ENCODE measurements around the gene TEKTIP1.
A peak's percentile ranks its signal among the peaks of the same experiment; 100 is the strongest.

Gene TEKTIP1

DNA sequence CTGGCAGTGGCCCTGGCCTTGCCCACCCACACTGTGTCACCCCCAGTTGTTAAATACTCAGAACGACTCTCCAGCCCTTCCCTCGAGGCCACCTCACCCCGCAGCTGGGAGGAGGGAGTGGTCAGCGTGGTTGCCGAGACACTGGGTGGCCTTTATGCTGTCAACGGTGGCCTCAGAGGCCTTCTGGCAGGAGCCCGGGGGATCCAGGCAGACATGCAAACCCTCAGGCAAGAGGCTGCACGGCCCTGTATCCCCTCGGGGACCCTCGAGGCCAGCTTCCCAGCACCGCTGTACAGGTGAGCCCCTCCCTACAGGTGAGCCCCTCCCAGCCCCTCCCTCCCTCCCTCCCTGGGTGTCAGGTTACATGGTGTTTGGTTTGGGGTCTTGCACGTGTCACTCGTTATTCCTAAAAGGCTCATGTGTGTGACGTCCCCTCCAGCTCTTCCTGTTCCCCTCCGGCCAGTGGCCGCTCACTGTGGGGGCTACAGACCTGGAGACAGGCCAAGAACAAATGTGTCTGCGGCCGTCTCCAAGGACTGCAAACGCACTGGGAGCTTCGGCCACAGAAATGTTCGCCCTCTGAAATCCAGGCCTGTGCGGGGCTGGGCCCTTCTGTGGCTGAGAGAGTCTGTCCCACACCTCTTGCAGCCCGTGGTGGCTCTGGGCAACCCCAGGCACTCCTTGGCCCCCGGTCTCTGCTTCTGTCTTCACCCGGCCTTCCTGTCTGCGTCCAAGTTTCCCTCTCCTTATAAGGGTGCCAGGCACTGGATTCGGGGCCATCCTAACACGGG lies at the start of gene TEKTIP1:
Gene TEKTIP1 (plus strand): TSS at position 210 of the 791 bp plus-strand sequence. CDS start 4 bp downstream, at position 214.
- DNase-seq: no peak

DNA sequence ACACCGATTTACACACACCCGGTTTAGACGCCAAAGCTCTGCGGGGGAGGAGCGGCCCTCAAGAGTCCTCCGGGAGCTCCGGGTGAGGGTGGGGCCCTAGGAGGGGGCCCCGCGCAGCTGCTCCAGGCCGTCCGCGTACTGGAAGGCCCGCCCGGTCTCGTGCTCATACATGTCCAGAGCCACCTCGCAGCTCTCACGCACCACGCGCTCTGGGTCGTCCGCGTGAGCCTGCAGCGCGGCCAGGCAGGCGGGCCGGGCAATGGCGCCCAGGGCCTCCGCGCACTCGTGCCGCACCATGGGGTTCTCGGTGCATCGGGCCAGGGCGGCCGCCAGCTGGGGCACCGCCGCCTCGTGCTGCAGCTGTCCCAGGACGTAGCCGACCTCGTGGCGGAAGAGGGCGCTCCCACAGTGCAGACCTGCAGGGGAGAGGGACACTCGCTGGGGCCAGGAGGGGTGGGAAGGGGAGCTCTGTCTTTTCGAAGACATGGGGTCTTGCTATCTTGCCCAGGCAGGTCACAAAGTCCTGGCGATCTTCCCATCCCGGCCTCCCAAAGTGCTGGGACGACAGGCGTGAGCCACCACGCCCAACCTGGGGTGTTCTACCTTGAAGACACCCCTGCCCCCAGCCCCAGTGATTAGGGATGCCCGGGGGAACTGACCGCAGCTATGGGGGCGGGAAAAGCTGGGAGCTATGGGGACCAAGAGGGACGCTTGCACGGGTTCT lies 47.4 kb upstream of the TEKTIP1 start:
- no peak for DNase-seq

DNA sequence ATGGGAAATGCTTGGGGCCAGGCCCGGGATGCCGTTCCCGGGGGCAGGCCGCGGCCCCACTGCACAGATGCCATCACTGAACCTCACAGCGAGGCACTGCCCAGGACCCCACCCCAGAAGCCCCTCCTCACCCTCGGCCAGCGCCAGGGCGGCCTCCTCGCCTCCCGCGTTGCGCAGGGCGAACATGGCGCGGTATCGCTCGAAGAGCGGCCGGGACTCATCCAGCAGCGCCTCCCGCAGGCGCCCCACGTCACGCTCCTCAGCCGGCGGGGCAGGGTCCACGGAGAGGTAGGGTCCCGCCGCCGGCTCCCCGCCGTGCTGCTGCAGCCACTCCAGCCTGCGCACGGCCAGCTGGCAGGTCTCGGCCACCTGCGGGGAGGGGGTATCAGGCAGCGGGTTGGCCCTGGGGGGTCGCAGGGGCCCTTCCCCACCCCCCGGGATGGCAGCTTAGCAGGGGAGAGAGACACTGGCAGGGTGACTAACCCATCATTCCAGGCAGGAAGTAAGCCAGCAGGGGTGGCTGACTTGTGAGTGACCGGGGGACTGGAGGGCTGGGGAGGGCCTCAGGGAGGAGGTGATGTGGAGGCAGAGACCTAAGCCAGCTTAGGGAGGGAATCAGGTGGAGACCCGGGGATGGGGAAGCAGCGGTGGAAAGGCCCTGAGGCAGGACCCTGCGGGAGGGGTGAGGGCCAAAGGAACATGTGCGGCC lies 46.7 kb upstream of the TEKTIP1 start:
- no peak for DNase-seq

DNA sequence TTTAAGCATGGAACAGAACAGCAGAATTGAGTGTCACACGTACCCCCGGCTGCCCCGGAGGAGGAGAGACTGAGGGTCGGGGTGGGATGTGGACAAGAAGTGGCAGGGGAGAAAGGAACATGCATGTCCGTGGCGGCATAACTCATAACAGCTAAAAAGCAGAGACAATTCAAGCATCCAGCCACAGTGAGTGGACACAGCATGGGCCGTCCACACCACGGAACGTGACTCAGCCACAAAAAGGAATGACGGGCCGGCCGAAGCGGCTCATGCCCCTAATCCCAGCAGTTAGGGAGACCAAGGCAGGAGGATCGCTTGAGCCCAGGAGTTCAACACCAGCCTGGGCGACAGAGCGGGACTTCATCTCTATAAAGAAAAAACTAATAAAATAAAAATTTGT lies 46.1 kb upstream of the TEKTIP1 start:
- no peak for DNase-seq

DNA sequence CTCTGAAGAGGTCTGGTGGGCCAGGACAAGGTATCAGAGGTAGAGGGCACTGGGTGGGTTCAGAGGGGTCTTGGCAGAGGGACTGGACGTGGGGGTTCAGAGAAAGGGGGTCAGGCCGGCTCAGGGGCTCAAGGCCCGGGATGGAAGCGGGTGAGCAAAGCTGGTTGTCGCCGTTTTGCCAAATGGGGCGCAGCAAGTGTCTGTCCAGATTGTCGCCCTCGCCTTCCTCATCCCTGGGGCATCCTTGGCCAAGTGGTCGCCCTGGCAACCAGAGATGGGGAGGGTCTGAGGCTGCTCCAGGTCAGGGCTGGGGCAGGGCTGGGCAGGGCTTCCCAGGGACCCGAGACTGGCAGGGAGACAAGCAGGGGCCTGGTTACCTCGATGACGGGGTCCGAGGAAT lies 45.3 kb upstream of the TEKTIP1 start:
- no peak for DNase-seq

DNA sequence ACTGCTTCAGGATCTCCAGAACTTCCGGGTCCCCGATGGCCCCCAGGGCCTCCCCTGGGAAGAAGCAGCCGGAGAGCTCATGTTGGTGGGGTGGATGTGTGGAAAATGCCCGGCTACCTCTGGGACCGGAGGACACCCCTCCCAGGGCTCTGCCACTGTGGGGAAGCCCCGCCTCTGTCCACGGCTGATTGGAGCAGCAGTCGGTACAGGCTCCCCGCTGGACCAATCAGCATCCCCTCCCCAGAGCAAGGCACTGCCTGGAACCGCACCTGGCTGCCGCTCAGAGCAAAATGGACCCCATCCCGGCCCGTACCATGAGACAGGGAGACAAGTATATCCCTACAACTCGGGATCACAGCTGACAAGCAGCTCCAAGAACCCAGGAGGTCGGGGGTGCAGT lies 44.9 kb upstream of the TEKTIP1 start:
- DNase-seq: no peak

DNA sequence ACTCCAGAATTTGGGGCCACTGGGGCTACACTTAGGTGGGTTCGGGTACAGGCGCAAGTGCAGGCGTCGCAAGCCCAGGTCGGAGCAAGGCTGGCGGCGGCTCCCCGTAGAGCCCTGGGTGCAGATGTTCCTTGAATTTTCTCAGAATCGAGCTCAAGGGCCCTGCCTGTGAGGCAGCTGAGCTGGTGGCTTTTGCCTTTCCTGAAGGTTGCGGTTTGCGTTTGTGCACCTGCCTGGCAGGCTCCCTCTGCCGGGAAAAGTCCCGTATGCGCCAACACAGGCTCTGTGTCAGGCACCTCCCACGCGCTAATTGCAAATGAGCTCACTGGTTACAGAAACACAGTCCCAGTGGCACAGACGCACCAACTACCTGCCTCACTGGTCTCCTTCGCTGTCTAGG lies 44.4 kb upstream of the TEKTIP1 start:
- DNase-seq: peak; percentile 68 to 71

DNA sequence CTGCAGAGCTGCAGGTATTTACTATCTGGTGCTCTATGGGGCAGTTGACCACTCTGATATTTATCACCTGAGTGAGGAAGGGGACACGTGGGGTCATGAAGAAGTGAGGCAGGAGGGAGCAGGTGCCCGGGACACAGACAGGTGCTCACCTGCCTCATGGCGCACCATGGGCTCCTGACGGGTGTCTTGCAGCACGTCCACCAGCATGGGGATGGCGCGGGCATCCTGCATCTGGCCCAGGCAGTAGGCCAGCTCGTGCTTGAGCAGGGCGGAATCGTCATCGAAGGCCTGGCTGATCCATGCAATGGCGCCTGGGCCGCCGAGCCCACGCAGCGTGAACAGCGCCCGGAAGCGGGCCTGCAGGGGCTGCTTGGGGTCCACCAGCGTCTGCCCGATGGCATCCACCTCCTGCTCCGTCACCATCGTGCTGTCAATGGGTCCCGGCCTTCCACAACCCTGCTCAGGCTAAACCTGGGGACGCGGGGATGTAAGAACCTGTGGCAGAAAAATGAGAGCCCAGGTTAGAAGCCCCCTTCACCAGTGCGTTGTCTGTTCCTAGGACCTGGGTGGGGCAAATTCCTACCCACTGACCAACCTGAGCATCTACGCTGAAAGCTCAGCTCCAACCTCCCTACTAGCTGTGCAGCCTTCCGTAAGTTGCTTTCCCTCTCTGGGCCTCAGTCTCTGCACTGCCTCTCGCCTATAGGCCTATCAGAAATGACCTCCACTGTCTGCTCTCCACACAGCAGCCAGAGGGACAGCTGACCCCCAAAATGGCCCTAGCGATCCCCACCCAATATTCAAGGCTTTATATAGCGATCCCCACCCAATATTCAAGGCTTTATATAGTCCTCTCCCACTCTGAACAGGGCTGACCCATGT lies 42.3 kb upstream of the TEKTIP1 start:
- no peak for DNase-seq

DNA sequence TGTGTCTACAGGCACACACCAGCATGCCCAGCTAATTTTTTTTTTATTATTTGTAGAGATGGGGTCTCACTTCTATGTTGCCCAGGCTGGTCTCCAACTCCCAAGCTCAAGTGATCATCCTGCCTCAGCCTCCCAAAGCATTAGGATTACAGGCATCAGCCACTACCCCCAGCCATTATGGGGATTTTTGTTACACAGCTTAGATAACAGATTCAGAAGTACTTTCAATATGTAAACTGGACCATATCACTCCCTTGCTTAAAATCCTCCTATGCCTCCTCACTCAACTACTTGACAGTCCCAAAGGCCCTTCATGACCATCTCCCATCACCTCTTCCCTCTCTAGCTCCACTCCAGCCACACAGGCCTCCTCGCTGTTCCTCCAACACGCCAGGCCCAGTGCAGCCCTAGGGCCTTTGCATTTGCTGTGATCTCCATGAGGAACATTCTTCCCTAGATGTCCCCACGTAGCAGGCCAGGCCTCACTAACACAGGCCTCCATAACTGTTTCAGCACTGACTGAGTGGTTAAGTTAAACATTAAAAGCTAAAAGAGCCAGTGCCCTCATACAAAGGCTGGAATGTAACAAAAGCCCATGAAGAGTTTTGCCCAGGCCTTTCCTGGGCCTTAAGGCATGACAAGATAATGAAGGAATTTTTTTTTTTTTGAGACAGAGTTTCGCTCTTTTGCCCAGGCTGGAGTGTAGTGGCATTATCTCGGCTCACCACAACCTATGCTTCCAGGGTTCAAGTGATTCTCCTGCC lies 41.0 kb upstream of the TEKTIP1 start:
- DNase-seq: no peak

DNA sequence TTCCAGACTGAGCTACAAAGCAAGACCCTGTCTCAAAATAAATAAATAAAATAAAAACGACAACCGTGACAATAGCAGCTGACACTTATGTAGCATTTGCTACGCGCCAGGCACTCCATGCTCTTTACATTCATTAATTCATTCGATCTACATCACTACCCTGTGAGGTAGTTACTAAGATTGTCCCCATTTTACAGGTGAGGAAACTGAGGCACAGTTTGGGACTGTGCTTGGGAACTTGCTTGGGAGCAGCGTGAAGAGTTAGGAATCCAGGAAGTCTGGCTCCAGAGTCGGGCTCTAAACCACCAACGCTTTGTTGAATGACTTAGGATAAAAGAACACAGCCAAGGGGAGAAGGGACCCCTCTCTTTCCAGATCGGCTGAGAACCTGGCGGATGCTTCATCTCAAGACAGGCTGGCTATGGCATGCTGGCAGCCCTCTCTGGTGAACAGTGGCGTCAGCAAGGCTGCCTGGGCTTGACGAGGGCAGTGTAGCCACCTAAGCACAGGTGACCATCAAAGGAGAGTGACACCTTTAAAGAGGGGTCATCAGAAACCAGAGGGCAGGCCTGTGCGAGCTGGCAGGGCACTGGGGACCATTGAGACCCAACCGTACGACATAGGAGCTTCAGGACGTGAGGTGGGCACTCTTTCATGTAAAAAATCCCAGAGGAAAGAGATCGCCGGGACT lies 39.1 kb upstream of the TEKTIP1 start:
- DNase-seq: no peak

DNA sequence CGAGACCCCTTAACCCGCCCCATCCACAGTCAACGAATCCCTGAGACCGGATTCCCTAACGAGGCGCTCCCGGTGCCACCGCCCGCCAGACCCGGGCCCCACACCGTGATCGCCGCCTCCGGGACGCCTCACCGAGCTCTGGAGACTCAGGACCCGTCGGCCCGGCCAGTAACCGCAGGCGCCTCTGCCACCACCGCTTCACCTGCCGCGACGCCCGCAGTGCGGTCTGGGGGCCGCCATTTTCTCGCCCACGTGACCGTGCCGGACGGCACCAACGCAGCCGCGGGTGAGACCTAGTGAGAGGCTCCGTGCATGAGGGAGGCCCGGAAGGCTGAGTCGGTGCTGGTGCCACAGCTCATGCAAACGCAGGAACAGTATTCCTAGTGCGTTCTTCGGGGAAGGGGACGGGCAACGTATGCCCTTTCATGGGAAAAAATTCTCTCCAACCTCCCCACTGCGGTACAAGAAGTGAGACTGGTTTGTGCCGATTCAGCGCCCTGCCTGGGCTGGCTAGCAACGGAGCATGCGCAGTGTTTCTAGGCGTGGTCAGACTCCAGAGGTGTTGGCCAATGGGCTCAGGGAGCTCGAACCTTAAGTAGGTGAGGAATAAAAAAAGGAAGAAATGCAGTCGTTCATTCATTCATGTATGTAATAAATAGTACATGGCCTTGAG lies 38.4 kb upstream of the TEKTIP1 start, which contains the start of gene DOHH:
Gene DOHH (minus strand): TSS at position 246 of the 673 bp plus-strand sequence. CDS start 3,860 bp downstream, outside the sequence.
- peak; percentile 95 to 96 for DNase-seq

DNA sequence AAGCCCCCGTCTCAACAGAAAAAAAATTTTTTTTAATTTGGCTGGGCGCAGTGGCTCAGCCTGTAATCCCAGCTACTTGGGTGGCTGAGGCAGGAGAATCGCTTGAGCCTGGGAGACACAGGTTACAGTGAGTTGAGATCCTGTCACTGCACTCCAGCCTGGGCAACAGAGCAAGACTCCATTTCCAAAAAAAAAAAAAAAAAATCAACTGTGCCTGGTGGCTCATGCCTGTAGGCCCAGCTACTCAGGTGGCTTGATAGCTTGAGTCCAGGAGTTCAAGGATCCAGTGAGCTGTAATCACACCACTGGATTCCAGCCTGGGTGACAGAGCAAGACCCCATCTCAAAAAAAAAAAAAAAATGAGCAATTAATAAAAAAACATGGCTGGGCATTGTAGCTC lies 37.2 kb upstream of the TEKTIP1 start:
- DNase-seq: no peak

DNA sequence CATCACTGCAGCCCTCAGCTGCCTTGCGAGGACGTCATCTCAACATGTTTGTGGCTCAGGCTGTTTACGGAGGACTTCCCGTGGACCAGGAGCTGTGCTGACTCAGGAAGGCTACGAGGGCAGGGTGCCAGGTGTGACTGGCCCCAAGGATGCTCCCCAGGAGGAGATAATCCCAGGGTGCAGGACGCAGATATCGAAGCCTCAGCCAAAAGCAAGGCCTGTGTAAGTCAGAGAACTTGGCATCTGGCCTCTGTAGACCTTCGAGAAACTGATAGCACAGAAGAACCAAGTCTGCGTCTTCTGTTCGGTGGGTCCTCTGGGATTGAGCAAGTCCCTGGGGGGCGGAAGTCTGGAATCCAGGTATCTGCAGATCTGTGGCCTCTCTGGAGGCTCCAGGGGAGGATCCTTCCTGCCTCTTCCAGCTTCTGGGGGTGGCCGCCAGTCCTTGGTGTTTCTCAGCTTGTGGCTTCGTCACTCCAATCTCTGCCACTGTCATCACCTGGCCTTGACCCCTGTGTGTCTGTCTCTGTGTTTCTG lies 35.9 kb upstream of the TEKTIP1 start:
- DNase-seq: no peak

DNA sequence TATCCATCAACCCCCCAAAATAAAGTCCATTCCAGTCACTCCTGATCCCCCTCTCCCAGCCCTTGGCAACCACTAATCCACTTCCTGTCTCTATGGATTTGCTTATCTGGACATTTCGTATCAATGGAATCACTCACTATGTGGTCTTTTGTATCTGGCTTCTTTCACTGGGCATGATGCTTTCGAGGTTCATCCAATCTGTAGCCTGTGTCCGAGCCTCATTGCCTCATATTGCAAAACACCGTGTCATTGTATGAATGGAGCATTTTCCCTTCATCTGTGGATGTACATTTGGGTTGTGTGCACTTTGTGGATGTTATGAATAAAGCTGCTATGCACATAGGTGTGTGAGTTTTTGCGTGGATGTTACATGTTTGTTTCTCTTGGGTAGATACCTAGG lies 34.2 kb upstream of the TEKTIP1 start:
- DNase-seq: no peak

DNA sequence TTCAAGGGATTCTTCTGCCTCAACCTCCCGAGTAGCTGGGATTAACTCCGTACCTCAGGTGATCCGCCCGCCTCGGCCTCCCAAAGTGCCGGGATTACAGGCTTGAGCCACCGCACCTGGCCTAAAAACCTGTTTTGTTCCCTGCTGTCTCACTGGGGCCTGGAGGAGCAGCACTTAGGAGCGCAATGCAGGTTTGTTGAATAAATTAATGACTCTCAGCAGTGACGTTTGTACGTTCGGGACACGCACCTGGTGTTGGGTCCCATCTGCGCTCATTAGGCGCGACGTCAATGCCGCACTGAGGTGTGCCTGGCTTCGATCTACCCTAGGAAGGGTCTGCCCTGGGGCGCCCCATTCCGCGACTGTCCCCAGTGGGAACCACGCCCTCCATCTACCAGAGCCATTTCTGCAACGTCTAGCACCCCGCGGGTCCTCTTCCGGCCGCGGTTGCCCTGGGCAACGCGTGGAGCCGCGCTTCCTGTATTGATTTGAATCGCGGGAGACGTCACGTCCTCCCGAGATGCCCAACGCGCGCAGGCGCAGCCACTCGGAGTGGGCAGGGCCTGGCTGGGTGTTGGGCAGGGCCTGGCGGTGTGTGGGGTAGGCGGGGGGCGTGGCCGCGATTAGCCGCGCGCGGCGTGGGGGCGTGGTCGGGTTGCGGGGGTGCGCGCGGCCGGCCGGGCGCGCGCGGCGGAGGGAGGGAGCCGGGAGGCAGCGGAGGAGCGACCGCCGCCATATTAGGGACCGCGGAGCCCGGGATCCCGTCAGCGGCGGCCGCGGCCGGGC lies 33.2 kb upstream of the TEKTIP1 start, which contains the start of gene FZR1:
Gene FZR1 (plus strand): TSS at position 714 of the 786 bp plus-strand sequence. CDS start 16,679 bp downstream, outside the sequence.
- DNase-seq: peak; percentile 98 to 99

DNA sequence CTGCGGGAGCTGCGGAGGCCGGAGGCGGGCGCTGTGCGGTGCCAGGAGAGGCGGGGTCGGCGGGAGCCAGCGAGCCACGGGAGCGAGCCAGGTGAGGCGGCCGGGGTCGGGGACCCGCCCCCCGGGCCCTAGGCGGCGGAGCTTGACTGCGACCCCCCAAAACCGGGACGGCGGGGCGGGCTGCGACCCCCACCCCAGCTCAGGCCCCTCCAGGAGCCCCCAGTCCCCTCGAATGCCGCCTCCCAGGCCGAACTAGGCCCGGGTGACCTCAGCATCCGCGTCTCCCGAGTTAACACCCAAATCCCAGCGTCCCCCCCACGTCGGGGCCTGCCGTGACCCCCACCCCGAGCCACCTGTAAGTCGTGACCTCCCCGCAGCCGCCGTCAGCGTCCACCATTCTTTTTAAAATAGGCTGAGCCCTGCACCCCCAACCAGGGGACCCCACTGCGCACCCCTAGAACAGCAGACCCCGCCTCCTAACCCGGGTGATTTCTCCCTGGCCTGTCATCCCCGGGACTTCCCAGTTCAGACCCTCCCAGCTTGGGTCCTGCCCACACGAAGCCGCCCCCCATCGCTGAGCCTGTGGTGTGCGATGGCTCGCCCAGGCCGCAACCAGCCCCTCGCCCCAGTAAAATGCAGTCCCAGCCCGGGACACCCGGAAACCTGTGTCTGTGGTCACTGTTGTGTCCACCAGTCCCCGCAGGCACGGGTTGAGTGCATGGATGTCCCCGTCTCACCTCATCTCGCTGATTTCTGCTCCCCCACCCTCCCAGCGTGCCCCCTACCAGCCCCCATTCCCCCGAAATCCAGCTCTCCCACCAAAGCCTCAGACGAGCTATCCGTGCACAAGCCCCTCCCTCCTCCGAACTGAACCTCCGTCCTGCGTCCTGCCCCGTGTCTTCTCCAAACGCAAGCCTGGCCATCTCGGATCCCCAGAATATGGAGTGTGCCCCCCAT lies 32.3 kb upstream of the TEKTIP1 start:
- no peak for DNase-seq

DNA sequence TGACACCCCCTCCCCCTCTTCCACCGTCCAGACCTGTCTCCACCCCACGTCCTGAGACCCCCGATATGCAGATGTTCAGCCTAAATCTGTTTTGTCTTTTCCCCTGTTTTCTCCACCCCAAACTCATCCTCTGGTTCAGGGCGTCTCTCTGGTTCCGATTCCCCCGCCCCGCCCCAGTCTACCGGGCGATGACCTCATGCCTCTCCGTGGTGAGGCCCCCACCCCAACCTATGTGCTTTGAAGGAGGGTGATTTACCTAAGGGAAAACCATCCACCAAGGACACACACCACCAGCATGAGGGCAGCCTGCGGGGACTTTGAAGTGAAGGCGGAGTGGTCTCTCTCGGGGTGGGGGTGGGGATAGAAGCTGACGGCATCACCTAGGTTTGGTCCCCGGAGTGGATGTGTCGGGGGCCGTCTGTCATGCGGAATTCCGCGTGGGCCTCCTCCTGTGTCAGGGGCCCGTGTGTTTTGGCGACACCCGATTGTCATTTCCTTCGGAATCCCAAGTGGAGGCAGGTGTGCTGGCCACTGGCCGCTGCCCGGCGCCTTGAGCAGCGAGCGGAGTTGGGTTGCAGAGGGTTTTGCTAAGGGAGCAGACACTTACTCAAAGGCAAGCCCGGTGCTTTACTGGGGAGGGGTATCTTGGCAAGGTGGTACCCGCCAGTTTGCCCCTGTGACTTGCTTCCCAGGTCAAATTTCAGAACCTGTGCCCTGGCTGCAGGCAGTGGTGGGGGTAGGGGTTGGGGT lies 31.4 kb upstream of the TEKTIP1 start:
- DNase-seq: peak; percentile 49 to 54

Measured in activated CD4-positive, alpha-beta T cell treated with anti-CD3 and anti-CD28 coated beads, Interleukin-2, amount 50 U/mL, for 4 hours (primary cell).